Measurements from ENCODE around the gene NAV2.

NAV2 gene

DNA sequence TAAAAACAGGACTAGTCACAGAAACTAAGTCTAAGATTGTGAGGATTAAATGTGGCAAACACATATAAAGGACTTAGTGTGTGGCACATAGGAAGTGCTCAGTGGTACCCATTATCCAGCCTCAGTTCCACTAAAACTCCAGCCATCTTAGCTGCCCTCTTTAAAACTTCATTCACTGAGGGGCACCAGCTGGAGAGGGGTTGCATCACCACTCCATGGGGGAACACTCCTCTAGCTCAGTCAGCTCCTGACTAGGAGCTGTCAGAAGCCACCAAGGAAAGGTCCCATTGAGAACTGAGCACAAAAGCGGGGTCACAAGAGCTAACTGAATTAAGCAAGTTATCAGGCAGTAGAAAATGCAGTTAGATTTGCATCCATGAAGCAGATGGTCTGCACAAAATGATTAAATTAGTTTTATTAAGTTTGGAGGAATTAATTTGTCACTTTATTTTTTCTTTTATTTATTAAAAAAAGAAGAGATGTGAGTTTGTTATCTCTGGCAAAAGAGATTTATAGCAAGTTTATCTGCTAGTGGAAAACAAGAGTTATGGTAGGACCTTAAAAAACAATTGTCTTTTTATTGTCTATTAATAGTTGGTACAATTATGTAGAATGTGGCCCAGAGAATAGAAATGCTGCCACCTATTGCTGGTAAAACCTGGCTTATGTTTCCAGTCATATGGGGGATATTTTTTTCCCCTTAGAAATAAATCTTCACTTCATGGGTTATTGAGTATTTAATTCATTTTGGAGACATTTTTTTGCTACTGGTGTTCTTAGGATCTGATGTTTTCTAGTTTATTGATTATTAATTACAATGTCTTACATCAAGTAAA, 95.7 kb downstream of the NAV2 start:
- no peak for ATAC-seq

DNA sequence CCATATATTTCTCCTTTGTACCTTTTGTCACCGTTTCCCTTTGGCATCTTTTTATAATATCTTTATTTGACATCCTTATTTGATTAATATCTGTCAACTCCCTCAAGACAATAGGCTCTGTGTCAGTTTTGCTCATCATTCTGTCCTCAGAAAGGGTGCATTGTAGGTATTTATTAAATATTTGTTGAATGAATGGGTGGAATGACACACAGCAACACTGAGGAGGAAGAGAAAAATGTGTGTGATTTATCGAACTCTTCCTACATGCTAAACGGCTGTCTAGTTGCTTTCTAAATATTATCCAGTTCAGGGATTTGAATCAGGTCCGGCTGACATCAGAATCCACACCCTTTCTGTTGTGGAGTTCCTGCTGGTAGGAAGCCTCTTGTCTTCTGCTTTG, 98.2 kb downstream of the NAV2 start:
- H3K4me1 Mint-ChIP-seq = no peaks in the 10 kb centered on the region
- no peak overlapping the region for H3K27ac Mint-ChIP-seq
- no peaks in the 10 kb centered on the region for H3K36me3 Mint-ChIP-seq
- no peak for ATAC-seq
- H3K9me3 Mint-ChIP-seq = no peaks in the 10 kb centered on the region
- DNase-seq (ENCODE audit: low spot score in 2 of 2) = no peak
- no peak overlapping the region for H3K4me3 Mint-ChIP-seq

More for the DNA sequence above, 95.7 kb downstream of the NAV2 start:
- no peaks in the 10 kb centered on the region for H3K4me1 Mint-ChIP-seq
- H3K27ac Mint-ChIP-seq = no peak overlapping the region
- H3K9me3 Mint-ChIP-seq = no peaks in the 10 kb centered on the region
- no peak for DNase-seq (ENCODE audit: low spot score in 2 of 2)
- no peak overlapping the region for H3K4me3 Mint-ChIP-seq
- H3K36me3 Mint-ChIP-seq = no peaks in the 10 kb centered on the region

DNA sequence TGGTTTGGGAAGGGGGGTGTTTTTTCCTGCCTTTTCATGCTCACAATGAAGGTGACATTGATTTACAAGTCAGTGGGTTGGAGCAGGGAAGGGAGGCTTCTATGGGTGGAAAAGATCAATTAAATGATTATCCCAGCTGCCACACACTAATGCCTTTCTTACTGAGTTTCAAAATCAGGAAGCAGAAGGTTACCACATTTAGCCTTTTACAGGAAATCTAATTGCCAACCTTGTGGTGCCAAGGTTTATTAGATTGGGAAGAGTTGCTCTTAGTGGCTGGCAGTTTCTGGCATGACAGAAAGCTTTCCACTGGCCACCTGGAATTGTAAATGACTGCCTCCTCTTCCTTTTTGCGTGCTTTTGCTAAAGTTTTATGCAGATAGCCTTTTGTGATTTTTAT, 98.7 kb downstream of the NAV2 start:
- H3K4me3 Mint-ChIP-seq = no peak overlapping the region
- ATAC-seq (no peak), DNase-seq (ENCODE audit: low spot score in 2 of 2) (no peak)
- H3K27ac Mint-ChIP-seq = no peak overlapping the region
- no peaks in the 10 kb centered on the region for H3K36me3 Mint-ChIP-seq
- no peaks in the 10 kb centered on the region for H3K4me1 Mint-ChIP-seq
- no peaks in the 10 kb centered on the region for H3K9me3 Mint-ChIP-seq

DNA sequence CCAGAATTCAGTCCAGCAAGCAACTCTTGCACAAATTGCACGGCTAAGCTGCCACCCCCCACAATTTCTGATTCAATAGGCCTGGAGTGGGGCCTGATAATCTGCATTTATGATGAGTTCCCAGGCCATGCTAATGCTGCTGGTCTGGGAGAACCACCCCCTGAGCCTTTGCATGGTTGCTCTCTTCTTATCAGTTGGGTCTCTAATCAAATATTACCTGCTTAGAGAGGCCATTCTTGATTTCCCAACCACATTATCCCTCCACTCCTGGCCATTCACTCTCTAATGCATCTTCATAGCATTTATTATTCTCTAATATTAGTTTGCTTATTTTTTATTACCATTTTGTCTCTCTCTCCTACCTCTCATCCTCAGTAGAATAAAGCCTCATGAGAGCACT, 99.5 kb downstream of the NAV2 start:
- H3K9me3 Mint-ChIP-seq = no peaks in the 10 kb centered on the region
- no peaks in the 10 kb centered on the region for H3K4me1 Mint-ChIP-seq
- H3K27ac Mint-ChIP-seq = no peak overlapping the region
- no peak for ATAC-seq
- no peak for DNase-seq (ENCODE audit: low spot score in 2 of 2)
- no peak overlapping the region for H3K4me3 Mint-ChIP-seq
- no peaks in the 10 kb centered on the region for H3K36me3 Mint-ChIP-seq

DNA sequence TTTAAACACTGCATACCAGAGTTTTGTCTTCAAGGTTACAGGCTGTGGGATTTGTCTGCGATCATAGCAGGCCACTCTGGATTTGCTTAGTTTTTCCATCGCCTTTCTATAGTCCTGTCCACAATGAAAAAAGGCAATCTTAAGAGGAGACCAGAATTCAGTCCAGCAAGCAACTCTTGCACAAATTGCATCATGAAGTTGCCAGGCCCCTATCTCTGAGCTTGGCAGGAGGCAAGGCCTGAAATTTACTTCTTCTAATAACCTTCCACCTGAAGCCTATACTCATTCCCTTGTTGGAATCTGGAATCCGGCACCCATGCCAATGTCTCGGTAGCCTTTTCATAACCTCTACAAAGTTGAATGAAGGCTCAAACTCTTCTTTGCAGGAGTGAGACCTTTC, 100.1 kb downstream of the NAV2 start:
- H3K27ac Mint-ChIP-seq = no peak overlapping the region
- no peaks in the 10 kb centered on the region for H3K36me3 Mint-ChIP-seq
- no peaks in the 10 kb centered on the region for H3K9me3 Mint-ChIP-seq
- H3K4me3 Mint-ChIP-seq = no peak overlapping the region
- ATAC-seq (no peak), DNase-seq (ENCODE audit: low spot score in 2 of 2) (no peak)
- H3K4me1 Mint-ChIP-seq = no peaks in the 10 kb centered on the region

DNA sequence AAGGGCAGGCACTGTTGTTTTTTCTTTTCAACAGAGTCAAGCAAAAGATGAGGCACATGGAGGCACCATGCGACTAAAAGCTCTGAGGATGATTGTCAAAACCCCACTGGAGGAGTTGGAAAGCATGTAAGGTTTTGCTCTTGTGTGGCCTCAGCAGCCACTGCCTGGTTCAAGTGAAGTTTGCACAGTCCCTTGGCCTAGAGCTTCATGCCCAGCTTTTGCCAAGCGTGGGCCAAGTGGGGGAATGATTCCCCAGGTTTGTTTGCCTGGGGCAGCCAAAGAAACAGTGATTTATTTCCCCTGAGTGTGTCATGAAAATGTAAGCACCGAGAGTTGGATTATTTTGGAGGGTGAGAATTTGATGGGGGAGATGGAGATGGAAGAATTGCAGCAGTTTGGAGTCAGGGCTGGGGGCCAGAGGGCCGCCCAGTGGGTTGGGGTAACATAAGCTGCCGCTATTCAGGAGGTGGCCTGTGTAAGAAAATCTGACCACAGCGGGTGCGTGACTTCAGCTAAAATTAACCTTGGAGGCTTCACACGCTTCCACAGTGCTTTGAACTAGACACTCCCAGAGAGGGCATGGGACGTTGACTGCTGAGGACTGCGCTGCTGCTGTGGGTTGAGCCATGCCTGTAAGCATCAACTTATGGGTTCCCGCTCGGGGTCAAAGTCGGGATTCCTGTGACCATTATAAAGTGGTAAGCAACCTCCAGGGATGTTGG, 100.7 kb downstream of the NAV2 start:
- DNase-seq (ENCODE audit: low spot score in 2 of 2) (no peak), ATAC-seq (no peak)
- no peaks in the 10 kb centered on the region for H3K9me3 Mint-ChIP-seq
- no peak overlapping the region for H3K27ac Mint-ChIP-seq
- no peaks in the 10 kb centered on the region for H3K4me1 Mint-ChIP-seq
- H3K36me3 Mint-ChIP-seq = no peaks in the 10 kb centered on the region
- H3K4me3 Mint-ChIP-seq = no peak overlapping the region

DNA sequence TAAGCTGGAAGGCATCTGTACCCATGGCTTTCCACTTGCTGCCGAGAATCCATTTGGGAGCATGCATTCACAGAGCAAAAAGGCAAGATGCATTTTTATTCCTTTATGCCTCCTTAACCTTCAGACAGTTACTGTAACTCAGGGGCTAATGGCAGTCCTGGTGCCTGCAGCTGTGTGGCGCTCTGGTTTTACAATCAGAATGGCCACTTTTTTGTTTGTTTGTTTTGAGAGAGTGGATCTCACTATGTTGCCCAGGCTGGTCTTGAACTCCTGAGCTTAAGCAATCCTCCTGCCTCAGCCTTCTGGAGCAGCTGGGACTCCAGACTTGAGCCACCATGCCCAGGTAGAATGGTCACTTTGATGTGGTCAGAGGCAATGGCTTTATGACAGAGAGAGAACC, 101.8 kb downstream of the NAV2 start:
- H3K27ac Mint-ChIP-seq = no peak overlapping the region
- DNase-seq (ENCODE audit: low spot score in 2 of 2) (no peak), ATAC-seq (no peak)
- H3K4me3 Mint-ChIP-seq = no peak overlapping the region
- no peaks in the 10 kb centered on the region for H3K36me3 Mint-ChIP-seq
- no peaks in the 10 kb centered on the region for H3K4me1 Mint-ChIP-seq
- H3K9me3 Mint-ChIP-seq = no peaks in the 10 kb centered on the region

DNA sequence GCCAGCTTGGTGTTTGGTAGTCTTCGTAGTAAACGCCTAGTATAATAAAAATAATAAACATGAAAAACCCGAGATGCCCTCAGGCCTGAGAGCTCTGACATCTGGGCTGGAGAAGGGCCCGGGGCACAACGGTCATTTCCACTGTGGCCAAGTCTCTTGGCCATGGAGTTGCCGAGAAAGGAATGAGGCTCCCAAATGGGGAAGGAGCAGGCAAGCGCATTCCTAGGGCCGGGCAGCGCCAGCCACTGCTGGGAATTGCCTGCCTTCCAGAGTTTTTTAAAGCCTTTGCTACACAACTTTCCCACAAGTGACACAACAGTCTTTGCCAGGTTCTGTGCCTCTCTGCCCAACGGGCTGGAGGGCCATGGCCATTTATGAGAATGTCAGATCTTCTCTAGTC, 103.4 kb downstream of the NAV2 start:
- H3K4me3 Mint-ChIP-seq = no peak overlapping the region
- H3K9me3 Mint-ChIP-seq = no peaks in the 10 kb centered on the region
- DNase-seq (ENCODE audit: low spot score in 2 of 2) = no peak
- ATAC-seq = no peak
- no peak overlapping the region for H3K27ac Mint-ChIP-seq
- no peaks in the 10 kb centered on the region for H3K36me3 Mint-ChIP-seq
- H3K4me1 Mint-ChIP-seq = no peaks in the 10 kb centered on the region

DNA sequence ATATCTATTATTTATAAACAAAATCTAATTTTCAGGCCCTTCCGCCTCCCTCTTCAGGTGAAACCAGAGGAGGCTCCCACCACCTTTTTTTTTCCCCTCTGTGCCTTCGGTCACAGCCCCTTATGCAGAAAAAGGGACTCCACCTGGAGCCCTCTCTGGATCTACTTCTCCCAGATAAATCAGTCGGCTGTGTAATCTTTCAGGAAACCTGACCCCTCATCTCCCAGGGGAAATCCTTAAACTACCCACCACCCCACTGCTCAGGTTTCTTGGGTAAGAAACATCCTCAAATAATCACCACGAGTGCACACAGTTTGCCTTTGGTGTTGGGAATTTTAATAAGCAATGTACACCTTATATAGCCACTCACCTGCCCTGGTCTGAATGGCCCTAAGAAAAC, 104.2 kb downstream of the NAV2 start:
- Mint-ChIP-seq H3K27ac (no peak overlapping the region), H3K36me3 (no peaks in the 10 kb centered on the region), H3K9me3 (no peaks in the 10 kb centered on the region), H3K4me1 (no peaks in the 10 kb centered on the region), H3K4me3 (no peak overlapping the region)
- DNase-seq (ENCODE audit: low spot score in 2 of 2) (no peak), ATAC-seq (no peak)

DNA sequence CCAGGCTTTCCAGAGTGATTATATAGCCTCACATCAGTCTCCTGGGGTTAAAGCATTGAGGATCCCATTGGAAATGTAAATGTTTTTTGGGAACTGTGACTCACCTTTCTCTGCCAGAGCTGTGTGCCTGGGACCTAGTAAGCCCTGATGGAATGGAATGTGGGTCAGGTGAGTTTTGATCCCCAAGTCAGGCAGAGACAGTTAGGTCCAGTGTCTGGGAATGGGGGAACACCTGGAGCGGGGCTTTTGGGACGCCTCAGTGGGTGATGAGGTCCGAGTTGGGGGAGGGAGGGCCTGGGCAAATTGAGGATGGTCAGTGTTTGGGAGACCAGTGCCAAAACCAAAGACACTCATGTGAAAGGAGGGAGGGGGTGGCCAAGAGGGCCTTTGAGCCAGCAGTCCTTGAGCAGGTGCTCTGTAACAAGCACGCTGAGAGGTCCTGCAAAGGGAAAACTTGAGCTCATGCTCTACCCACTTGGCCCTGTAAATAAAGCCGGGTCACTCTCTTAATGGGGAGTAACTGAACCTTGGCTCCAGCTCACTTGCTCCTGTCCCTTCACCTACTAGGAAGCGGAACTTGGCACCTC, 104.7 kb downstream of the NAV2 start:
- ATAC-seq (no peak), DNase-seq (ENCODE audit: low spot score in 2 of 2) (no peak)
- no peak overlapping the region for H3K27ac Mint-ChIP-seq
- no peaks in the 10 kb centered on the region for H3K9me3 Mint-ChIP-seq
- no peak overlapping the region for H3K4me3 Mint-ChIP-seq
- H3K36me3 Mint-ChIP-seq = no peaks in the 10 kb centered on the region
- H3K4me1 Mint-ChIP-seq = no peaks in the 10 kb centered on the region

DNA sequence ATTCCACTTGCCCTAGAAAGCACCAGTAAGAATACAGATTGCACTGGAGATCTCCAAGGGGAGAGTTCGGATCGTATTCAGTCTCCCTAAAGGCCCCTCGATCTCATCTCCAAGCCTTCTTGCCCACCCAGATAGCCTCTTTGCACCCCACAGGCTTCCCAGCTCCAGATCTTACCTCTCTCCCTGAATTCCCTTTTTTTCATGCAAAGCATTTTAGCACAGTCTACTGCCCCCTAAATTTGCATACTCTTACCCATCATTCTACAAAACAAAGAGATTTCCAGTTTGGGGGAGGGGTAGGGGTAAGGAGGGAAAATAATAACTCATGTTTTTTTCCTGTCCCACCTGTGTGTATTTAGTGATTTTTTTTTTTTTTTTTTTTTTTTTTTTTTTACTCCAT, 105.2 kb downstream of the NAV2 start:
- Mint-ChIP-seq H3K27ac (no peak overlapping the region), H3K4me1 (no peaks in the 10 kb centered on the region), H3K9me3 (no peaks in the 10 kb centered on the region), H3K36me3 (no peaks in the 10 kb centered on the region), H3K4me3 (no peak overlapping the region)
- DNase-seq (ENCODE audit: low spot score in 2 of 2) (no peak), ATAC-seq (no peak)

DNA sequence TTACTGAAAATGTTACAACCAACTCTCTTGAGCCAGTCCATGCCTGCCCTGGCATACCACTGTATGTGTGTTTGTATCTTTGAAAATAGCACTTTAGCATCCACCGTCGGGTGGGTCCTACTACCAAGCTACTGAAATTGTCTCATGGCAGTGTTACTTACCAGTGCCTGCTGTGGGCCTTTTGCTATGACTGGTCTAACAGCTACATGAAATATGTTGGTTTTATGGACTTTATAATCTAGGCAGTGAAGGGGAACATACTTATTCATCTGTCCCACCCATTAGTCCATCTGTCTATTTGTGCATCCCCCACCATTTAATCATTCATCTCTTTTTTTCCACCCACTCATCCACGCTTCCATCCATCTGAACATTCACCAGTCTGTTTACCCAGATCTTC, 106.0 kb downstream of the NAV2 start:
- no peaks in the 10 kb centered on the region for H3K9me3 Mint-ChIP-seq
- ATAC-seq = no peak
- H3K36me3 Mint-ChIP-seq = no peaks in the 10 kb centered on the region
- no peak overlapping the region for H3K4me3 Mint-ChIP-seq
- H3K27ac Mint-ChIP-seq = no peak overlapping the region
- no peak for DNase-seq (ENCODE audit: low spot score in 2 of 2)
- no peaks in the 10 kb centered on the region for H3K4me1 Mint-ChIP-seq

DNA sequence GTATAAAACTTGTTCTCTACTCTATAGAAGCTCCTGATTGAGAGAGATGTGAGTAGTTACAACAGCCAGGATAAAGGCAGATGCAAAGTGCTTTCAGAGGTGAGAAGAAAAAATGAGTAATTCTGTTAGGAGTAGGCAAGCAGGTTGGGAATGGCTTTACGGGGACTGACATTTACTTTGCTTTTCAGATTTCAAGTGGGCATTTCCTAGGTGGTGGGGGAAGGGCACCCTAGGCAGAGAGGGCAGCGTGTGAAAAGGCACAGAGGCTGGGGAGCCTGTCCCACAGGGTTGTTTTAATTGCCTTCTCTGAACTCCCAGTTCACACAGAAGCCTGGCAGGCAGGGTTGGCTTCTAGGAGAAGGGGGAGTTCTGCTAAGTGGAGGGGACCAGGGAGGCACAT, 106.5 kb downstream of the NAV2 start:
- no peaks in the 10 kb centered on the region for H3K4me1 Mint-ChIP-seq
- ATAC-seq (no peak), DNase-seq (ENCODE audit: low spot score in 2 of 2) (no peak)
- H3K27ac Mint-ChIP-seq = no peak overlapping the region
- no peaks in the 10 kb centered on the region for H3K36me3 Mint-ChIP-seq
- no peaks in the 10 kb centered on the region for H3K9me3 Mint-ChIP-seq
- no peak overlapping the region for H3K4me3 Mint-ChIP-seq

DNA sequence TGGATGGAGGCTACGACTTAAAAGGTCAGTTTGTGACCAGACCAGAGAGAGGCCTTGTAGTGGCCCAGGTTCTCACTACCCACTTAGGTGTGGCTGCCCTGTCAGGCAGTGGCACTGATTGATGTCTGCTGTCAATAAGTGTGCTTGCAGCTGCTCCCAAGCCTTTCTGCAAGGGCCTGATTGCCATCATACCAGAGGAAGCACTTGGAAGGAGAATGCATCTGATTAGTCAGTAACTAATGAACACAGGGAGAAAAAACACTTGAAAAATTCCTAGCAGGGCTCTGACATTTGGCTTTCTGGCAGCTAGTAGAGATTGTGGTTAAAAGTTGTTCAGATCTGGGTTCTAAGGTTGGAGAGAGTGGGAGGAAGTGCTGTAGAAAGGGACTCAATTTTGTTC, 107.5 kb downstream of the NAV2 start:
- H3K36me3 Mint-ChIP-seq = no peaks in the 10 kb centered on the region
- ATAC-seq (peak; percentile 4), DNase-seq (ENCODE audit: low spot score in 2 of 2) (no peak)
- no peak overlapping the region for H3K4me3 Mint-ChIP-seq
- no peak overlapping the region for H3K27ac Mint-ChIP-seq
- H3K4me1 Mint-ChIP-seq = no peaks in the 10 kb centered on the region
- no peaks in the 10 kb centered on the region for H3K9me3 Mint-ChIP-seq

DNA sequence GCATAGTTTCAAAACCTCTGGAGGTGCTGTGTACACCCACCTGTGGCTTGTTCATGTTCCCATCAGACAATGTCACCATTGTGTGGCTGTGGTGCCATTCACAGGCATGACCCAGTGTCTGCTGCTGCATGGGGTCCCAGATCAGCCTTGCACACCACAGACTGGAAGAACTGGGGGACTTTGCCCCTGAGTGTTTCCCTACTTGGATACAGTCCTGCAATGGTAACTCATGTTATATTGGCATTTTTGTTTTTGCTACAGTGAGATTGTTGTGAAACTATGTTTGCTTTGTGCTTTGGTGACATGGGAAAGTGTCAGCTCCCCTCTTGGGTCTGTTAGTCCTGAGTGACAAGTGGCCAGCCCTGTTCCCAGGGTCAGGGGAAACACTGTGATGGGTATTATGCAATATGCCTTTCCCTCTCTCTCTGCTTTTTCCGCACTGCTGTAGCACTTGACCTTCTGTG, 108.8 kb downstream of the NAV2 start:
- no peaks in the 10 kb centered on the region for H3K4me1 Mint-ChIP-seq
- no peak overlapping the region for H3K4me3 Mint-ChIP-seq
- H3K9me3 Mint-ChIP-seq = no peaks in the 10 kb centered on the region

DNA sequence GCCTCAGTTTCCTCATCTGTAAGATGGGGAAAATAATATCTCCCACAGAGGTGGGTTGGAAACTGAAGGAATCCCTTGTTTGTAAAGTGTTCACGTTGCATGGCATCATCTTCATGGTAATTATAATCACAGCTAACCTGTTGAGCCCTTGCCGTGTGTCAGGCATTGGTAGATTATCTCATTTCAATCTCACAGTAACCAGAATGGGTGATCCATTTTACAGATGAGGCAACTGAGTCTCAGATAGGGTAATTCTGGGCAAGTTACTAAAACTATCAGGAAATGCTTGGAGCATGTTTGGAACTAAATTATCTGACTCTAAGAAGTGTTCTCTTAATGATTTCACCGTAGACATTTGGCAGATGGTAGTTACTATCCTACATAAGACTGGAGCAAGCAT, 109.4 kb downstream of the NAV2 start:
- no peak overlapping the region for H3K4me3 Mint-ChIP-seq
- no peaks in the 10 kb centered on the region for H3K36me3 Mint-ChIP-seq
- DNase-seq (ENCODE audit: low spot score in 2 of 2) = no peak
- no peak for ATAC-seq
- no peaks in the 10 kb centered on the region for H3K4me1 Mint-ChIP-seq
- no peaks in the 10 kb centered on the region for H3K9me3 Mint-ChIP-seq
- H3K27ac Mint-ChIP-seq = no peak overlapping the region

More for the DNA sequence above, 108.8 kb downstream of the NAV2 start:
- no peaks in the 10 kb centered on the region for H3K36me3 Mint-ChIP-seq
- no peak for ATAC-seq
- no peak for DNase-seq (ENCODE audit: low spot score in 2 of 2)
- H3K27ac Mint-ChIP-seq = no peak overlapping the region
